Activated T-helper 17 cell treated with anti-CD3 and anti-CD28 coated beads, Interleukin-2, amount 50 U/mL, for 72 hours (primary cell): ENCODE measurements around the gene MYLK. TPM values are rescaled to one million over a fixed set of nuclear protein-coding genes. Genes with fewer than 3 reads are reported as not detected.

Experiments used
- ATAC-seq: fragments of 150-1000 bp; cut with Tn5 transposase; replicated peaks from 2 replicates; pipeline ENCODE4 v1.10.0; 2021; ENCODE audit warnings: mild to moderate bottlenecking, moderate library complexity
- H3K27ac Mint-ChIP-seq: one replicate; pipeline ENCODE4 v1.8.0; 2022; ENCODE audit warnings: mixed read lengths
- H3K27me3 Mint-ChIP-seq: one replicate; pipeline ENCODE4 v1.8.0; 2022; ENCODE audit warnings: mixed read lengths
- H3K36me3 Mint-ChIP-seq: one replicate; pipeline ENCODE4 v1.8.0; 2022; ENCODE audit warnings: low read depth, mild to moderate bottlenecking, mixed read lengths
- H3K4me1 Mint-ChIP-seq: one replicate; pipeline ENCODE4 v1.8.0; 2022; ENCODE audit warnings: mixed read lengths
- H3K4me3 Mint-ChIP-seq: one replicate; pipeline ENCODE4 v1.8.0; 2022; ENCODE audit warnings: mild to moderate bottlenecking, mixed read lengths
- H3K9me3 Mint-ChIP-seq: one replicate; pipeline ENCODE4 v1.8.0; 2022; ENCODE audit warnings: mixed read lengths
- total RNA-seq, 2 donors: library from RNA; stranded (reverse); gene quantifications; one replicate each; pipeline ENCODE4 v1.2.3, GENCODE V29; 2022

Gene MYLK
- total RNA-seq, 2 donors from 2014 or later: 0.17 TPM; not detected in 1

DNA sequence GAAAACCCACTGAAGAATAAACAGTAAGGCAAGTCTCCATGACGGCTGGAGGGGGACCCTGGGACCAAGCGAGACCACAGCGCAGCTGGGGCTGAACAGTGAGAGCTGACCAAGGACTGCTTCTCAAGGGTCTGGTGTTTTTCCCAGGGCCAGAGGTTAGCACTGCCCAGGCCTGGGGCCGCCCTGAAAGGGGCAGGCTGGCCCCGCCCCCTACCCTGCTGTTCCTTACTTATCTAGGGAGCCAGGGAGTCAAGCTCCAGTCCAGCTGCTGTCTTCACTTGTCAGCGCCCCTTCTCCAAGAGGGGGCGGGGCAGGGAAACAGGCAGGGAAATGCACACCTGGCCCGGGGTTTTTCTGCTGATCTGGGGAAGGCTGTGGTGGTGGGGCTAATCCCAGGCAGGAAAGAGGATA, 247.7 kb downstream of the MYLK start:
- no peak overlapping the region for H3K4me3 Mint-ChIP-seq
- H3K4me1 Mint-ChIP-seq: no peaks in the 10 kb centered on the region
- no peak for ATAC-seq
- H3K36me3 Mint-ChIP-seq: no peaks in the 10 kb centered on the region
- H3K27me3 Mint-ChIP-seq: no peaks in the 10 kb centered on the region
- no peak overlapping the region for H3K27ac Mint-ChIP-seq
- H3K9me3 Mint-ChIP-seq: no peaks in the 10 kb centered on the region

DNA sequence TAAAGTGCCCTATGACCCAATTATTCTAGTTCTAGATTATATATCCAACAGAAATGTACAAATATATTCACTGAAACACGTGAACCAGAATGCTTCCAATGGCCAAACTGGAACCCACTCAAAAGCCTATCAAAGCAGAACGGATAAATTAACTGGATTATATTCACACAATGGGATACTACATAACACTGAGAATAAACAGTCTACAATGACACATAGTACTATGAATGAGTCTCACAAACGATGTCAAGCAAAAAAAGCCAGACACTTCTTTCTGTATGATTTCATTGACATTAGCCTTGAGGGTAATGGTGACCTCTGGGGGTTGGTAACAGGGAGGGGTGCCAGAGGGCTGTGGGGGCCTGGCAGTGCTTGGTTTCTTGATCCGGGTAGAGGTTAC, 248.4 kb downstream of the MYLK start:
- no peaks in the 10 kb centered on the region for H3K9me3 Mint-ChIP-seq
- H3K4me1 Mint-ChIP-seq: no peaks in the 10 kb centered on the region
- H3K27me3 Mint-ChIP-seq: no peaks in the 10 kb centered on the region
- no peak overlapping the region for H3K27ac Mint-ChIP-seq
- H3K36me3 Mint-ChIP-seq: no peaks in the 10 kb centered on the region
- H3K4me3 Mint-ChIP-seq: no peak overlapping the region
- no peak for ATAC-seq

DNA sequence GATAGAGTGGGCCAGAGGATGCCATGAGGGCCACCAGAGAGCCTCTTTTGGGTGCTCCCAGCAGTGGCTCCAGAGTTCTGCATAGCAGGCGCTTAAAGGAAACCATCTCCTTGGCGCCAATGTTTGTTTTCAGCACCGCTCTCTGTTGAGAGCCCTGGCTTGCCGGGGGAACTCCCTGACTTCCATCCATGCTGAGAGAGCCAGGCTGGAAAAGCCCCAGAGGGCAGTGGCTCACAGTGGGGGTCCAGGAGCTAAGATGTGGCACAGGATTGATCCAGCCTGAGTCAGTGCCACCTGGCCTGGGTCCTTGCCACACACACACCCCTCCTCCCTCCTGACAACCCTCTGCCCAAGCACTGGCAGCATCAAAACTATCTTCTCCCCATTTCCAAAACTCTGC, 248.9 kb downstream of the MYLK start:
- Mint-ChIP-seq H3K27ac (no peak overlapping the region), H3K27me3 (no peaks in the 10 kb centered on the region), H3K4me3 (no peak overlapping the region), H3K9me3 (no peaks in the 10 kb centered on the region), H3K4me1 (no peaks in the 10 kb centered on the region), H3K36me3 (no peaks in the 10 kb centered on the region)
- ATAC-seq: no peak

- no peak overlapping the region for H3K4me3 Mint-ChIP-seq
- H3K27ac Mint-ChIP-seq: no peak overlapping the region
Measured at GRCh38 chr3:123634149-123635051, 249.7 kb downstream of the MYLK start.

DNA sequence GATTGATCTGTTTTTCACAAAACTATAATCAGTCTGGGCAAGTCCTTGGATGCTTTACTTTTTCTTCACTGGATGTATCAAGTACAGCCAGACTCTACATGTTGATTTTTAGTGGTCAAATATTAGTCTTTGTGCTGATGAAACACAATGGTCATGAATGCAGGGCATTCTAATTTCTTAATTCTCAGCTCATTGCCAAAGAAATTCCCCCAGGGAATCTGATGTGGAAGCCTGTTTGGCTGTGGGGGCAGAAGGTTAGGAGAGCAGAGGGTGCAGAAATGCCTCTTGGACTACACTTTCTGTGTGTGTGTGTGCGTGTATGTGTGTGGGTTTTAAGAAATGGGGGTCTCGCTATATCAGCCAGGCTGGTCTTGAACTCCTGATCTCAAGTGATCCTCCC, 250.6 kb downstream of the MYLK start:
- H3K4me1 Mint-ChIP-seq: no peaks in the 10 kb centered on the region
- no peak overlapping the region for H3K27ac Mint-ChIP-seq
- no peaks in the 10 kb centered on the region for H3K36me3 Mint-ChIP-seq
- no peaks in the 10 kb centered on the region for H3K9me3 Mint-ChIP-seq
- no peak for ATAC-seq
- H3K4me3 Mint-ChIP-seq: no peak overlapping the region
- no peaks in the 10 kb centered on the region for H3K27me3 Mint-ChIP-seq

More at GRCh38 chr3:123634149-123635051, 249.7 kb downstream of the MYLK start:
- Mint-ChIP-seq H3K9me3 (no peaks in the 10 kb centered on the region), H3K36me3 (no peaks in the 10 kb centered on the region), H3K4me1 (no peaks in the 10 kb centered on the region), H3K27me3 (no peaks in the 10 kb centered on the region)
- no peak for ATAC-seq

DNA sequence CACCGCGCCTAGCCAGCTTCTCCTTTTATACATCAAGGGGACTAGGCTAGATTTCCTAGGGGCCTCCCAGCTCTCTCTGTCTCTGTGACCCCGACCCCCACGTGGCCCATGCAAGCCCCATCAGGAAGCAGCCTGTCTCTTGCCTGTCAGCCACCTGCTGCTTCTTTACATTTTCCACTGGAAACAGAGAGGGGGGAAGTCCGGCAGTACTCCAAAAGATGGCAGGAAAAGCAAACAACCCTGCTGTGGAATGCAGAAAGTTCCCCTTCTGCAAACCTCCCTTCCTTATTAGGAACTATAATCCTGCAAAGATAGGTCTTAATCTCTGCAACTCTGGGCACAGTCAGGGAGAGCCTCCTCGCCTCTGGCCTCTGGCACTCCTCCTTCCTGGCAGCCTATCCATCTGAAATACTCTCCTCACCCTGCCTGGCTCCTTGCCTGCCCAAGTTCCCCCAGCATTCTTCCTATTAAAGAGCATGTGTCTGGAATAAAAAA, 251.9 kb downstream of the MYLK start:
- no peaks in the 10 kb centered on the region for H3K9me3 Mint-ChIP-seq
- H3K27me3 Mint-ChIP-seq: no peaks in the 10 kb centered on the region
- H3K27ac Mint-ChIP-seq: no peak overlapping the region
- no peak for ATAC-seq
- H3K4me3 Mint-ChIP-seq: no peak overlapping the region
- H3K4me1 Mint-ChIP-seq: no peaks in the 10 kb centered on the region
- no peaks in the 10 kb centered on the region for H3K36me3 Mint-ChIP-seq

DNA sequence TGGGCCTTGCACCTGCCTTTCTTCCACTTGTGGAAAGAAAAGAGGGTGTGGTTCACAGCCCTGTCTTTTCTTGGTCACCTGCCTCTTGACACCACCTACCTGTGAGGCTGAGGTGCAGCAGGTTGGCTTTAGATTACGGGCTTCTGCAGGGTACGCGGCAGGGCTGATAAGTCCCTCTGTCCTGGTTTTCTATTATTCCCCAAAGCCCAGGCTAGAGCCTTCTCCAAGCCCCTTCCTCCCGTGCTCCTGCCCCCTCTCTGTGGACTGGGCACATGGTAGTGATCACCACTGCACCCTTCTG, 254.4 kb downstream of the MYLK start:
- Mint-ChIP-seq H3K4me1 (no peaks in the 10 kb centered on the region), H3K27me3 (peaks cover 3% of the 10 kb centered on the region), H3K27ac (no peak overlapping the region), H3K9me3 (no peaks in the 10 kb centered on the region), H3K4me3 (no peak overlapping the region), H3K36me3 (no peaks in the 10 kb centered on the region)
- ATAC-seq: no peak

DNA sequence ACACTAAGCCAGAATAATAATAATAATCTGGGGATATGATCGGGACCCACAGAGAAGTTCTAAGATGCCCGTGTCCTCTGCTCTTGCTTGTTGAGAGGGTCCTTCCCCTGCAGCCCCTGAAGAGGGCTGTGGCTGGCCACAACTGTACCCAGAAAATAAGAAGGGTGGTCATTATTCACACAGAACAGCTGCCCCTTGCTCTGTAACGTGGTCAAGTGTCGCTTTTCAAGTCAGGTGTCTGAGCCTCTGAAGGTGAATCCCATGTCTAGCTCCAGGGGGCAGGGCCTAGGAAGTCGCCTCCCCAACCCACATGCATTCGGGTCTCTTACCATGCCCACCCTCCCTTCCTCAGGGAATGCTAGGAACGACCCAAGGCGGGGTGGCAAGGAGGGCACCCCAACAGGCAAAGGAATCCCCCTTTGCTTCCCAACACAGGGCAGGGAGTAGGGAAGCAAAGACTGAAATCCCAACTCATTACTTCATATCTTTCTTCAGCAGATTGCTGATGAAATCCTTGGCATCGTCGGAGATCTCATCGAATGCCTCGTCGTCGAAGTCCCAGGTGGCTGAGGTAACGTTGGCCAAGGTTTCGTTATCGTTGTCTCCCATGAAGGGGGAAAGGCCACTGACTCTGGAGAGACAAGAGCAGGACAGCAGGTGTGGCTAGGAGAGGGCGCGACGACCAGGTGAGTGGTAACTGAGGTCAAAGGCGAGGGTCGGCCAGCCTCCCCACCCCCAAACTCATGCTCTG, 255.0 kb downstream of the MYLK start:
- H3K4me1 Mint-ChIP-seq: no peaks in the 10 kb centered on the region
- H3K4me3 Mint-ChIP-seq: no peak overlapping the region
- peaks cover 3% of the 10 kb centered on the region for H3K27me3 Mint-ChIP-seq
- ATAC-seq: no peak
- H3K36me3 Mint-ChIP-seq: no peaks in the 10 kb centered on the region
- no peaks in the 10 kb centered on the region for H3K9me3 Mint-ChIP-seq
- H3K27ac Mint-ChIP-seq: no peak overlapping the region

- H3K4me3 Mint-ChIP-seq: no peak overlapping the region
- H3K36me3 Mint-ChIP-seq: no peaks in the 10 kb centered on the region
- no peaks in the 10 kb centered on the region for H3K4me1 Mint-ChIP-seq
- H3K27ac Mint-ChIP-seq: no peak overlapping the region
- no peaks in the 10 kb centered on the region for H3K9me3 Mint-ChIP-seq
- no peak for ATAC-seq
- H3K27me3 Mint-ChIP-seq: peaks cover 3% of the 10 kb centered on the region
Measured at GRCh38 chr3:123627673-123628670, 256.2 kb downstream of the MYLK start.

GRCh38 chr3:123626881-123627280, 257.3 kb downstream of the MYLK start:
- Mint-ChIP-seq H3K27ac (no peak overlapping the region), H3K9me3 (no peaks in the 10 kb centered on the region), H3K27me3 (peaks cover 3% of the 10 kb centered on the region), H3K4me3 (no peak overlapping the region), H3K4me1 (no peaks in the 10 kb centered on the region), H3K36me3 (no peaks in the 10 kb centered on the region)
- ATAC-seq: no peak

DNA sequence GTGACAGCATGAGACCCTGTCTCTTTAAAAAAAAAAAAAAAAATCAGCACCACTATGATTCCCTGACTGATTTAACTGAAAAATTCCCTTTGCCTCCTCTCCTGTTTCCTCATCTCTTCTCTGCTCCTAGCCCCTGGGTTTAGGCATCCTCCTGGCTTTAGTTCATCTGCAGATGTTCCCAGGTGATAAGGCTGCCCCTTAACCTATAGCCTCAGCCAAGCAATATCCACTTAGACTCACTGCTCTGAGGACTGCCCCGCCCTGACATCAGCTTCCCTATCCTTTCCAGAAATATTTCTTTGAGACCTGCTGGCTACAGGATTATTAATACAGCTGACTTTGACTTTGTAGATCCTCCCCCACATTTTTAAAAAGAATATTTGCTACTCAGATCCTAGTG, 259.8 kb downstream of the MYLK start:
- Mint-ChIP-seq H3K4me1 (no peaks in the 10 kb centered on the region), H3K36me3 (no peaks in the 10 kb centered on the region), H3K9me3 (no peaks in the 10 kb centered on the region), H3K27ac (no peak overlapping the region), H3K4me3 (no peak overlapping the region), H3K27me3 (peaks cover 3% of the 10 kb centered on the region)
- no peak for ATAC-seq

- Mint-ChIP-seq H3K27ac (no peak overlapping the region), H3K36me3 (no peaks in the 10 kb centered on the region), H3K4me3 (no peak overlapping the region), H3K9me3 (no peaks in the 10 kb centered on the region), H3K27me3 (peaks cover 3% of the 10 kb centered on the region), H3K4me1 (no peaks in the 10 kb centered on the region)
- no peak for ATAC-seq
Measured at GRCh38 chr3:123623346-123623880, 260.7 kb downstream of the MYLK start.

DNA sequence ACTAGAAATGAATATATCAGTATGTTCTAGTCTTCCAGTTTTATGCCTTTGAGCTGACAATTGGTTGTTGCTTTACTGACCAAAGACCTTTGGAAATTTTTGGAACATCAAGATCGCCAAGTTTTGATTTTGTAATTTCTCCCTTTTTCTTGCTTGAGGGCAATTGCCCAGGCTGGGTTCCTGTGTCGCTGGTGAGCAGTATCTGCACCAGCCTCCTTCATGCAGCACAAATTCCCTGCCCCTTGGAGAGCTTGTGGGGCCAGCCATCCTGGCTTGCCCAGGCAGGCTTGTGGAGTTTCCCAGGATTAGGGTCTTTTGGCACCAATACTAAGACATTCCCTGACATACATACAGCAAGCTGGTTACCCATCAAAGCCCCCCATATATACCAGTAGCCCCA, 261.4 kb downstream of the MYLK start:
- Mint-ChIP-seq H3K4me1 (no peaks in the 10 kb centered on the region), H3K27ac (no peak overlapping the region), H3K36me3 (no peaks in the 10 kb centered on the region), H3K27me3 (peaks cover 3% of the 10 kb centered on the region), H3K9me3 (no peaks in the 10 kb centered on the region), H3K4me3 (no peak overlapping the region)
- ATAC-seq: no peak

DNA sequence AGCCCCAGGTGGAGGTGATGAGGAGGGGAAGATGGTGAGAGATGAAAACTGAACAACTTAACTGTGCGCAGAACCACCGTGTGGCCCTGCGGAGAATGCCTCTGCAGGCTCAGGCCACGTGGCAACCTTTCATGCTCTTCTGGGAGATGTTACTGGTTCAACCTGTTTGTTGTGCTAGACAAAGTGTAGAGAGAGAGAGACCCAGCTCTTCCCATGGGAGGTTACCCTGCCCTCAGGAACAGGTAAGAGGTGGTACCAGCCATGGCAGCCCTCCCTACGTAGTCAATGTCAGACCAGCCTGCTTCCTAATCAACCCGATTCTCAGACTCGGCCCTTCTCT, 262.3 kb downstream of the MYLK start:
- peaks cover 3% of the 10 kb centered on the region for H3K27me3 Mint-ChIP-seq
- no peak overlapping the region for H3K4me3 Mint-ChIP-seq
- no peak for ATAC-seq
- H3K36me3 Mint-ChIP-seq: no peaks in the 10 kb centered on the region
- H3K27ac Mint-ChIP-seq: no peak overlapping the region
- no peaks in the 10 kb centered on the region for H3K9me3 Mint-ChIP-seq
- no peaks in the 10 kb centered on the region for H3K4me1 Mint-ChIP-seq
